Panc1 (cell line): Measurements from ENCODE around the gene ARL14EPL. TPM values are rescaled to one million over a fixed set of nuclear protein-coding genes. Genes with fewer than 3 reads are reported as not detected.

Experiments used
- ATAC-seq: fragments of 200-7000 bp; cut with Tn5 transposase; 2 replicates; pipeline ENCODE4 v1.9.1; 2020; ENCODE audit warnings: mild to moderate bottlenecking, moderate library complexity
- BruUV-seq: library from RNA; stranded (reverse); fragments of 400-500 nt; replicated peaks from 2 replicates; lab custom pipeline; 2021; lab: Mats Ljungman, UMichigan
- CTCF ChIA-PET: fragments of 300-600 bp; sonication (Branson Sonifier 250); formaldehyde crosslinking; loops from one replicate; lab custom pipeline; 2022; ENCODE audit warnings: antibody characterized with exemption; lab: Charles Lee
- POLR2A ChIA-PET: fragments of 300-600 bp; sonication (Branson Sonifier 250); formaldehyde crosslinking; loops from one replicate; lab custom pipeline; 2022; ENCODE audit warnings: antibody characterized with exemption; lab: Charles Lee
- DNase-seq: peaks from one replicate; pipeline ENCODE4 v3.0.0-alpha.2; 2010; ENCODE audit warnings: low read depth, low spot score
- H3K27ac ChIP-seq: 2 replicates; pipeline ENCODE4 v1.5.1; 2011; ENCODE audit warnings: mild to moderate bottlenecking, low read length, inconsistent platforms
- H3K27me3 ChIP-seq: fragments of 200-500 bp; sonication (Bioruptor generic); 2 replicates; pipeline ENCODE4 v1.6.0; 2014; ENCODE audit warnings: low read length, inconsistent platforms; ENCODE audit not compliant: control insufficient read depth, insufficient read depth
- H3K36me3 ChIP-seq: fragments of 200-500 bp; sonication (Bioruptor generic); 2 replicates; pipeline ENCODE4 v1.5.1; 2014; ENCODE audit warnings: inconsistent platforms, mild to moderate bottlenecking, low read length, moderate library complexity; ENCODE audit not compliant: control insufficient read depth, insufficient read depth
- H3K4me1 ChIP-seq: 2 replicates; pipeline ENCODE4 v1.5.1; 2011; ENCODE audit warnings: inconsistent platforms, mild to moderate bottlenecking, low read length, moderate library complexity; ENCODE audit not compliant: control insufficient read depth, insufficient read depth
- H3K4me3 ChIP-seq, 2 experiments: 2 replicates each; pipeline ENCODE4 v1.5.1; 2011 to 2012; ENCODE audit warnings: low read depth in 2 of 2, low read length in 2 of 2, mild to moderate bottlenecking in 2 of 2, inconsistent platforms in 1 of 2, moderate library complexity in 1 of 2
- H3K9me3 ChIP-seq: fragments of 200-500 bp; sonication (Bioruptor generic); 2 replicates; pipeline ENCODE4 v1.5.1; 2014; ENCODE audit warnings: low read depth, mild to moderate bottlenecking, inconsistent platforms, low read length, moderate library complexity; ENCODE audit not compliant: control insufficient read depth, insufficient read depth
- POLR2AphosphoS5 ChIP-seq: IDR thresholded peaks from 2 replicates; pipeline ENCODE4 v1.6.1; 2012; ENCODE audit warnings: mild to moderate bottlenecking, low read depth, low read length, moderate library complexity
- SIN3A ChIP-seq: IDR thresholded peaks from 2 replicates; pipeline ENCODE4 v1.6.1; 2012; ENCODE audit warnings: low read depth, mild to moderate bottlenecking, low read length, moderate library complexity, borderline replicate concordance; ENCODE audit not compliant: insufficient read depth
- TCF7L2 ChIP-seq: IDR thresholded peaks from 2 replicates; pipeline ENCODE4 v1.6.1; 2011; ENCODE audit warnings: mild to moderate bottlenecking, low read depth, low read length, inconsistent platforms
- in situ Hi-C: cut with HindIII; loops from 2 replicates; pipeline ENCODE4 v1.10.0; 2016; ENCODE audit warnings: low sequenced_read_pairs, low pct_unique_long_range_greater_than_20kb
- intact Hi-C: fragments of 100-400 bp; cut with micrococcal nuclease; formaldehyde crosslinking; loops from one replicate; pipeline ENCODE4 v1.10.0; 2022; ENCODE audit not compliant: unreplicated experiment
- total RNA-seq: library from RNA; stranded (reverse); gene quantifications from one replicate; pipeline ENCODE4 v1.2.1, GENCODE V29; 2021; ENCODE audit not compliant: unreplicated experiment
- TF ChIP-seq, protein P1 (sequence below): fragments of 450-650 bp; IDR thresholded peaks from 2 replicates; pipeline ENCODE4 v1.5.1; 2017; ENCODE audit warnings: mild to moderate bottlenecking
- TF ChIP-seq, protein P2 (sequence below), 2 experiments: IDR thresholded peaks; 2 replicates each; pipeline ENCODE4 v1.6.1; 2011 to 2012; ENCODE audit warnings: low read depth in 2 of 2, control low read depth in 1 of 2, low read length in 1 of 2, mild to moderate bottlenecking in 1 of 2, moderate library complexity in 1 of 2; ENCODE audit not compliant: insufficient read depth in 1 of 2

ARL14EPL gene
- total RNA-seq, 1 experiment from 2014 or later, result not detected

DNA sequence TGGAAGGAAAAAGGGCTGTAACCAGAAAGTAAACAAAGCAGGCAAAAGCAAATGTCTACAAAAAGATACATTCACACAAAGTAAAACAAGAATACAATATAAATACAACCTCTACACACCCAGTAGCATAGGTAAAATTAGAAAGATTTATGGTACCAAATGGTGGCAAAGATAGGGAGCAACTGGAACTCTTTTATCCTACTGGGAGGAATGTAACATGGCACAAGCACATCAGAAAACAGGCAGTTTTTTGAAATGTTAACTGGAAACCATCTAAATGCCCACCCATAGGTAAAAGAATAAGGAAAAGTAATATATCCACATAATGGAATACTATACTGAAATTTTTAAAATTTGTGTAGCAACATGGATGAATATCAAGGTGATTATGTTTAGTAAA, 8.7 kb upstream of the ARL14EPL start:
- no peak for ATAC-seq
- ChIA-PET CTCF (no interaction called here), POLR2A (no interaction called here)
- Histone ChIP-seq H3K27ac (no peak overlapping the region), H3K27me3 (0 out of 2 replicates have a peak, but pooled peaks cover 2% of the 10 kb centered on the region), H3K36me3 (no peaks in the 10 kb centered on the region), H3K9me3 (no peaks in the 10 kb centered on the region), H3K4me3 (no peak overlapping the region), H3K4me1 (no peaks in the 10 kb centered on the region)
- TF ChIP-seq, protein P1, sequence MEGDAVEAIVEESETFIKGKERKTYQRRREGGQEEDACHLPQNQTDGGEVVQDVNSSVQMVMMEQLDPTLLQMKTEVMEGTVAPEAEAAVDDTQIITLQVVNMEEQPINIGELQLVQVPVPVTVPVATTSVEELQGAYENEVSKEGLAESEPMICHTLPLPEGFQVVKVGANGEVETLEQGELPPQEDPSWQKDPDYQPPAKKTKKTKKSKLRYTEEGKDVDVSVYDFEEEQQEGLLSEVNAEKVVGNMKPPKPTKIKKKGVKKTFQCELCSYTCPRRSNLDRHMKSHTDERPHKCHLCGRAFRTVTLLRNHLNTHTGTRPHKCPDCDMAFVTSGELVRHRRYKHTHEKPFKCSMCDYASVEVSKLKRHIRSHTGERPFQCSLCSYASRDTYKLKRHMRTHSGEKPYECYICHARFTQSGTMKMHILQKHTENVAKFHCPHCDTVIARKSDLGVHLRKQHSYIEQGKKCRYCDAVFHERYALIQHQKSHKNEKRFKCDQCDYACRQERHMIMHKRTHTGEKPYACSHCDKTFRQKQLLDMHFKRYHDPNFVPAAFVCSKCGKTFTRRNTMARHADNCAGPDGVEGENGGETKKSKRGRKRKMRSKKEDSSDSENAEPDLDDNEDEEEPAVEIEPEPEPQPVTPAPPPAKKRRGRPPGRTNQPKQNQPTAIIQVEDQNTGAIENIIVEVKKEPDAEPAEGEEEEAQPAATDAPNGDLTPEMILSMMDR, result no peak
- TF ChIP-seq SIN3A (no peak), TCF7L2 (no peak), POLR2AphosphoS5 (no peak)
- TF ChIP-seq, protein P2, sequence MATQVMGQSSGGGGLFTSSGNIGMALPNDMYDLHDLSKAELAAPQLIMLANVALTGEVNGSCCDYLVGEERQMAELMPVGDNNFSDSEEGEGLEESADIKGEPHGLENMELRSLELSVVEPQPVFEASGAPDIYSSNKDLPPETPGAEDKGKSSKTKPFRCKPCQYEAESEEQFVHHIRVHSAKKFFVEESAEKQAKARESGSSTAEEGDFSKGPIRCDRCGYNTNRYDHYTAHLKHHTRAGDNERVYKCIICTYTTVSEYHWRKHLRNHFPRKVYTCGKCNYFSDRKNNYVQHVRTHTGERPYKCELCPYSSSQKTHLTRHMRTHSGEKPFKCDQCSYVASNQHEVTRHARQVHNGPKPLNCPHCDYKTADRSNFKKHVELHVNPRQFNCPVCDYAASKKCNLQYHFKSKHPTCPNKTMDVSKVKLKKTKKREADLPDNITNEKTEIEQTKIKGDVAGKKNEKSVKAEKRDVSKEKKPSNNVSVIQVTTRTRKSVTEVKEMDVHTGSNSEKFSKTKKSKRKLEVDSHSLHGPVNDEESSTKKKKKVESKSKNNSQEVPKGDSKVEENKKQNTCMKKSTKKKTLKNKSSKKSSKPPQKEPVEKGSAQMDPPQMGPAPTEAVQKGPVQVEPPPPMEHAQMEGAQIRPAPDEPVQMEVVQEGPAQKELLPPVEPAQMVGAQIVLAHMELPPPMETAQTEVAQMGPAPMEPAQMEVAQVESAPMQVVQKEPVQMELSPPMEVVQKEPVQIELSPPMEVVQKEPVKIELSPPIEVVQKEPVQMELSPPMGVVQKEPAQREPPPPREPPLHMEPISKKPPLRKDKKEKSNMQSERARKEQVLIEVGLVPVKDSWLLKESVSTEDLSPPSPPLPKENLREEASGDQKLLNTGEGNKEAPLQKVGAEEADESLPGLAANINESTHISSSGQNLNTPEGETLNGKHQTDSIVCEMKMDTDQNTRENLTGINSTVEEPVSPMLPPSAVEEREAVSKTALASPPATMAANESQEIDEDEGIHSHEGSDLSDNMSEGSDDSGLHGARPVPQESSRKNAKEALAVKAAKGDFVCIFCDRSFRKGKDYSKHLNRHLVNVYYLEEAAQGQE (IDR thresholded peaks at IDR 0.05; ENCODE audit: insufficient read depth in 1 of 2, low read depth in 2 of 2, low read length in 1 of 2), result no peak
- DNase-seq, result no peak
- intact Hi-C loops (no loop called here), in situ Hi-C loops (no loop called here)
- no TSS peak for BruUV-seq

DNA sequence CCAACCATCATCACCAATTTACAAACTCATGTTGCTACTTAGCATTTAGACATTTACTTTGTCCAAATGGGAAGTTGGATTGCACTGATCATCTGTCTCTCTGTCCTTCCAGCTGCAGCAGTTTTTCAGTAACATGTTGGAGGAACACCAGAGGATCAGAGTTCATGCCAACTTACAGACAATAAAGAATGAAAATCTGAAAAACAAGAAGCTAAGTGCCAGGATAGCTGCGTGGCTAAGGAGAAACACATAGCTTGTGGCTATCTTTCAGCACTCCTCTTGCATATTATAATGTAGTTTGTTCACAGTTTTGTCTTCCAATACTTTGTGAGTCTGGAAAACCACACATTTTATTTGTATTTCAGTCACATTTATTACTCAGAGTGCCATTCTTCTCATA, 6.4 kb upstream of the ARL14EPL start:
- intact Hi-C loops (no loop called here), in situ Hi-C loops (no loop called here)
- no TSS peak for BruUV-seq
- ATAC-seq (no peak), DNase-seq (no peak)
- ChIA-PET CTCF (no interaction called here), POLR2A (no interaction called here)
- Histone ChIP-seq H3K36me3 (no peaks in the 10 kb centered on the region), H3K27me3 (0 out of 2 replicates have a peak, but pooled peaks cover 2% of the 10 kb centered on the region), H3K27ac (no peak overlapping the region), H3K9me3 (no peaks in the 10 kb centered on the region), H3K4me1 (no peaks in the 10 kb centered on the region), H3K4me3 (no peak overlapping the region)
- TF ChIP-seq, protein P2 (IDR thresholded peaks at IDR 0.05; ENCODE audit: insufficient read depth in 1 of 2, low read depth in 2 of 2, low read length in 1 of 2), result no peak
- TF ChIP-seq TCF7L2, result no peak
- TF ChIP-seq SIN3A, result no peak
- TF ChIP-seq, protein P1, result no peak
- TF ChIP-seq POLR2AphosphoS5, result no peak
